Activated T-cell treated with anti-CD3 and anti-CD28 coated beads, Interleukin-2, amount 50 U/mL, for 72 hours (primary cell): ENCODE measurements around the gene BZW2. TPM values are rescaled to one million over a fixed set of nuclear protein-coding genes. Genes with fewer than 3 reads are reported as not detected.
A peak's percentile ranks its signal among the peaks of the same experiment; 100 is the strongest.

ENCODE experiments used
- ATAC-seq, 2 donors: fragments of 150-1000 bp; cut with Tn5 transposase; replicated peaks in 1 of 2; 2 replicates each; pipeline ENCODE4 v1.10.0; 2021; ENCODE audit warnings: moderate library complexity in 2 of 2, mild to moderate bottlenecking in 1 of 2
- DNase-seq, 2 donors: peaks; one replicate each; pipeline ENCODE4 v3.0.0; 2021 to 2022; ENCODE audit warnings: mixed read lengths in 1 of 2
- H3K27ac Mint-ChIP-seq: one replicate; pipeline ENCODE4 v1.8.0; 2022; ENCODE audit warnings: mild to moderate bottlenecking, moderate library complexity, mixed read lengths
- H3K27me3 Mint-ChIP-seq: one replicate; pipeline ENCODE4 v1.8.0; 2022; ENCODE audit warnings: low read depth, mixed read lengths
- H3K36me3 Mint-ChIP-seq, 2 donors: one replicate each; pipeline ENCODE4 v1.8.0; 2022; ENCODE audit warnings: mixed read lengths in 2 of 2, mild to moderate bottlenecking in 1 of 2; ENCODE audit not compliant: insufficient read depth in 2 of 2
- H3K4me1 Mint-ChIP-seq: one replicate; pipeline ENCODE4 v1.8.0; 2022; ENCODE audit warnings: low read depth, mixed read lengths
- H3K4me3 Mint-ChIP-seq, 2 donors: one replicate each; pipeline ENCODE4 v1.8.0; 2022; ENCODE audit warnings: mild to moderate bottlenecking in 2 of 2, mixed read lengths in 2 of 2, moderate library complexity in 2 of 2
- H3K9me3 Mint-ChIP-seq, 2 donors: one replicate each; pipeline ENCODE4 v1.8.0; 2022; ENCODE audit warnings: mixed read lengths in 2 of 2
- total RNA-seq, 2 donors: library from RNA; stranded (reverse); gene quantifications; one replicate each; pipeline ENCODE4 v1.2.3, GENCODE V29; 2022

BZW2 gene
- total RNA-seq, 2 donors from 2014 or later = 59.5 to 66.5 TPM

- no peaks in the 10 kb centered on the region for H3K9me3 Mint-ChIP-seq
- DNase-seq (no peak), ATAC-seq (no peak)
- H3K27me3 Mint-ChIP-seq = no peaks in the 10 kb centered on the region
- H3K4me1 Mint-ChIP-seq = peaks cover 11% of the 10 kb centered on the region
- no peaks in the 10 kb centered on the region for H3K36me3 Mint-ChIP-seq
- no peak overlapping the region for H3K27ac Mint-ChIP-seq
- H3K4me3 Mint-ChIP-seq = no peak overlapping the region
Observed at GRCh38 chr7:16740996-16741395, 95.0 kb downstream of the BZW2 start.

GRCh38 chr7:16741676-16742075 lies 95.7 kb downstream of the BZW2 start:
- H3K9me3 Mint-ChIP-seq = no peaks in the 10 kb centered on the region
- H3K27ac Mint-ChIP-seq = no peak overlapping the region
- ATAC-seq = no peak
- no peak overlapping the region for H3K4me3 Mint-ChIP-seq
- H3K27me3 Mint-ChIP-seq = no peaks in the 10 kb centered on the region
- peaks cover 11% of the 10 kb centered on the region for H3K4me1 Mint-ChIP-seq
- H3K36me3 Mint-ChIP-seq = no peaks in the 10 kb centered on the region
- no peak for DNase-seq

- DNase-seq = no peak
- H3K27ac Mint-ChIP-seq = no peak overlapping the region
- peaks cover 11% of the 10 kb centered on the region for H3K4me1 Mint-ChIP-seq
- H3K27me3 Mint-ChIP-seq = no peaks in the 10 kb centered on the region
- H3K36me3 Mint-ChIP-seq = no peaks in the 10 kb centered on the region
- no peaks in the 10 kb centered on the region for H3K9me3 Mint-ChIP-seq
- H3K4me3 Mint-ChIP-seq = no peak overlapping the region
- no peak for ATAC-seq
Observed at GRCh38 chr7:16742547-16742946, 96.6 kb downstream of the BZW2 start.

GRCh38 chr7:16743236-16743635 lies 97.3 kb downstream of the BZW2 start:
- peaks cover 11% of the 10 kb centered on the region for H3K4me1 Mint-ChIP-seq
- H3K9me3 Mint-ChIP-seq = no peaks in the 10 kb centered on the region
- ATAC-seq = no peak
- H3K36me3 Mint-ChIP-seq = no peaks in the 10 kb centered on the region
- H3K27ac Mint-ChIP-seq = no peak overlapping the region
- H3K27me3 Mint-ChIP-seq = no peaks in the 10 kb centered on the region
- DNase-seq = no peak
- no peak overlapping the region for H3K4me3 Mint-ChIP-seq

- ATAC-seq = no peak
- Mint-ChIP-seq H3K27me3 (no peaks in the 10 kb centered on the region), H3K4me3 (no peak overlapping the region), H3K36me3 (no peaks in the 10 kb centered on the region), H3K27ac (no peak overlapping the region), H3K9me3 (no peaks in the 10 kb centered on the region), H3K4me1 (peaks cover 11% of the 10 kb centered on the region)
- no peak for DNase-seq
Observed at GRCh38 chr7:16744518-16745250, 98.7 kb downstream of the BZW2 start.

- DNase-seq = no peak
- Mint-ChIP-seq H3K4me1 (peaks cover 1% of the 10 kb centered on the region), H3K9me3 (no peaks in the 10 kb centered on the region), H3K36me3 (no peaks in the 10 kb centered on the region), H3K4me3 (no peak overlapping the region), H3K27ac (no peak overlapping the region), H3K27me3 (no peaks in the 10 kb centered on the region)
- ATAC-seq = no peak
Observed at GRCh38 chr7:16745645-16746044, 99.7 kb downstream of the BZW2 start.

- Mint-ChIP-seq H3K27ac (no peak overlapping the region), H3K36me3 (no peaks in the 10 kb centered on the region), H3K27me3 (no peaks in the 10 kb centered on the region), H3K9me3 (no peaks in the 10 kb centered on the region), H3K4me3 (no peak overlapping the region), H3K4me1 (no peaks in the 10 kb centered on the region)
- DNase-seq (no peak), ATAC-seq (no peak)
Observed at GRCh38 chr7:16747102-16747501, 101.1 kb downstream of the BZW2 start.

- H3K4me1 Mint-ChIP-seq = peaks cover 17% of the 10 kb centered on the region
- peaks cover 37% of the 10 kb centered on the region for H3K27me3 Mint-ChIP-seq
- H3K27ac Mint-ChIP-seq = no peak within 1 kb of the TSS
- ATAC-seq (peak; percentile 95 to 96), DNase-seq (peak; percentile 77 to 84)
- H3K36me3 Mint-ChIP-seq = no peaks in the 10 kb centered on the region
- H3K4me3 Mint-ChIP-seq = peak within 1 kb of the TSS; percentile 69 to 88
- no peaks in the 10 kb centered on the region for H3K9me3 Mint-ChIP-seq
Observed at GRCh38 chr7:16753102-16753931, 107.3 kb downstream of the BZW2 start, which contains the start of gene TSPAN13. TSS of gene TSPAN13 (plus strand) at chr7:16753755. CDS start at chr7:16753968, 213 bp downstream.

- DNase-seq (peak; percentile 30), ATAC-seq (peak; percentile 35 to 41)
- Mint-ChIP-seq H3K9me3 (no peaks in the 10 kb centered on the region), H3K27ac (no peak overlapping the region), H3K36me3 (no peaks in the 10 kb centered on the region), H3K4me3 (peak overlapping the region; percentile 69 to 82), H3K27me3 (peaks cover 37% of the 10 kb centered on the region), H3K4me1 (peaks cover 17% of the 10 kb centered on the region)
Observed at GRCh38 chr7:16753932-16754855, 108.2 kb downstream of the BZW2 start.

- Mint-ChIP-seq H3K4me1 (peaks cover 17% of the 10 kb centered on the region), H3K9me3 (no peaks in the 10 kb centered on the region), H3K4me3 (peak overlapping the region; percentile 69 to 82), H3K36me3 (no peaks in the 10 kb centered on the region), H3K27me3 (peaks cover 37% of the 10 kb centered on the region), H3K27ac (no peak overlapping the region)
- no peak for DNase-seq
- no peak for ATAC-seq
Observed at GRCh38 chr7:16754856-16755317, 108.9 kb downstream of the BZW2 start.

GRCh38 chr7:16755397-16755796 lies 109.4 kb downstream of the BZW2 start:
- H3K4me3 Mint-ChIP-seq = no peak overlapping the region
- no peaks in the 10 kb centered on the region for H3K36me3 Mint-ChIP-seq
- DNase-seq (no peak), ATAC-seq (no peak)
- H3K27me3 Mint-ChIP-seq = peaks cover 37% of the 10 kb centered on the region
- H3K4me1 Mint-ChIP-seq = peaks cover 17% of the 10 kb centered on the region
- H3K27ac Mint-ChIP-seq = no peak overlapping the region
- no peaks in the 10 kb centered on the region for H3K9me3 Mint-ChIP-seq
